HG03521 (cell line): ENCODE results near the gene ENHO.
"Not testable (repeated sequence)": the region's sequence is repeated elsewhere in the genome, so short reads cannot be mapped to it uniquely, and the experiment has no call there.

Experiments used
- ATAC-seq: cut with Tn5 transposase; IDR thresholded peaks from one replicate; pipeline ENCODE4 v1.9.1; 2021; ENCODE audit warnings: mild to moderate bottlenecking, moderate library complexity; ENCODE audit not compliant: unreplicated experiment

ENHO gene

DNA sequence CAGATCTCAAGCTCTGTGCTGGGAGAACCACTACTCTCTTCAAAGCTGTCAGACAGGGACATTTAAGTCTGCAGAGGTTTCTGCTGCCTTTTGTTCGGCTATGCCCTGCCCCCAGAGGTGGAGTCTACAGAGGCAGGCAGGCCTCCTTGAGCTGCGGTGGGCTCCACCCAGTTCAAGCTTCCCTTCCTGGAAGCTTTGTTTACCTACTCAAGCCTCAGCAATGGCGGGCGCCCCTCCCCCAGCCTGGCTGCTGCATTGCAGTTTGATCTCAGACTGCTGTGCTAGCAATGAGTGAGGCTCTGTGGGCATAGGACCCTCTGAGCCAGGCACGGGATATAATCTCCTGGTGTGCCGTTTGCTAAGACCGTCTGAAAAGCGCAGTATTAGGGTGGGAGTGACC lies 9.3 kb upstream of the ENHO start:
- ATAC-seq: not testable (repeated sequence)

DNA sequence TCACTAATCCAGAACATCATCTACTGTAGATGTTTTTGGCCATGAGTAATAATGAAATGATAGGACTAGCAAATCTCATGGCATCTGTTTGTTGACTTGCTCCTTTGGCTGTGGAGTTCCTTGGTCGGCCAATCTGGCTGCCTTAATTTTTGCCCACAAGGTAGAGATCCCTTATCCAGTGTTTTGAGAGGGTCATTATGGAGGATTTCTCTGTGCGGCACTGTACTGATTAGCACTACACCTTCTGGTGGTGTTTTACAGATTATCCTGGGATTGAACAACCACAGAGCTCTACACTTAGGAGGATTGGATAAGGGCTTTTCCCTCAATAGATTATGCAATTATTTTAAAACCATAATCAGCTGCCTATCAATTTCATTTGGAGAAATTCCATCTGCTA lies 3.2 kb upstream of the ENHO start:
- no peak for ATAC-seq

DNA sequence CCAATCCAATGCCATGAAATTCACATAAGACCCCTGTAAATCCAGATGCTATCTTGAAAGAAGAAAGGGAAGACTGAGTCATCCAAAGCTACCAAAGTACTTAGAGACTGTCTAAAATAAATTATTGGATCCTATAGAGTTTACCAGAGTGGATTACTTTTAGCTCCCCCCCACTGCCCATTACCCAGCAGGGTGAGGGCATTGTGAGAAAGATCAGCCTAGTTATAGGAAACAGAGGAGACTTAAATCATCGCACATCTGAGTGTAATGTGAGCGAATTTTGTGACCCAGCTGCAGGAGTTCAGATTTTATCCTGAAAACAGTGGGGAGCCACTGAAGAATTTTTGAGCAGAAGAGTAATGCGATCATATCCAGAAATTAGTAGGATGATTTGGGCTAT lies 1.6 kb upstream of the ENHO start:
- ATAC-seq: no peak

DNA sequence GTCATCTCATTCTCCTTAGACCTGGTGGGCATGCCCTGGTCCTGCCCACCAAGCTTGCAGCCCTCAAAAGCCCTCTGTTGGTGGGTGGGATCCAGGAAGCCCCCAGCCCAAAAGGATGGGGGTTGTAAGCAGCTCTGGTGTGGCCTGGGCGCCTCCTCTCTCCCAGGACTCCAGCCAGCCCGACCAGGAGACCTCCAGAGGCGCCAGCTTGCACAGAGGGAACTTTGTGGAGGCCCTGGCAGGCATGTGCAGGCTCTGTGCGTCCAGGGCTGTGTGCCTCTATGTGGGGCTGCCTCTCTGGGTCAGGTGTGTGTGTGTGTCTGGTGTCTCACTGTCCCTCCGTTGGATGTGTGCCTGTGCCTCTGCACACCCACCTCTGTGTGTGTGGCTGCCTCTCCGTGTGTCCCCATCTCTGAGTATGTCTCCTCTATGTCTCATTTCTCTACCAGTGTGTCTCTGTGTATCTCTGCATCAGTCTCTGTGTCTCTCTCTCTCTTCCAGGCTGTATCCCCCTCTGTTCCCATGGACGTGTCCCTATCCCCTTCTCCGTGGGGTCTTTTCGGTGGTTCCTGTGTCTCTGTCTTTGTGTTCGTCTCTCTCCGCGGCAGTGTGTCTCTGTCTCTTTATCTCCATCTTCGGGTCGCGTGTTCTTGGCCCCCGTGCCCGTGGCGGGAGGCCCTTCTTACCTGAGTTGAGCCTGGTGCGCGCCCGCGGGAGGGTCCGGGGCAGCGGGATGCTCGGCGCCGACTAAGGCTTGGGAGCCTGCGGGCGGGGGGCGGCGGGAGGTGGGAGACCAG lies 501 bp downstream of the ENHO start:
- no peak for ATAC-seq

DNA sequence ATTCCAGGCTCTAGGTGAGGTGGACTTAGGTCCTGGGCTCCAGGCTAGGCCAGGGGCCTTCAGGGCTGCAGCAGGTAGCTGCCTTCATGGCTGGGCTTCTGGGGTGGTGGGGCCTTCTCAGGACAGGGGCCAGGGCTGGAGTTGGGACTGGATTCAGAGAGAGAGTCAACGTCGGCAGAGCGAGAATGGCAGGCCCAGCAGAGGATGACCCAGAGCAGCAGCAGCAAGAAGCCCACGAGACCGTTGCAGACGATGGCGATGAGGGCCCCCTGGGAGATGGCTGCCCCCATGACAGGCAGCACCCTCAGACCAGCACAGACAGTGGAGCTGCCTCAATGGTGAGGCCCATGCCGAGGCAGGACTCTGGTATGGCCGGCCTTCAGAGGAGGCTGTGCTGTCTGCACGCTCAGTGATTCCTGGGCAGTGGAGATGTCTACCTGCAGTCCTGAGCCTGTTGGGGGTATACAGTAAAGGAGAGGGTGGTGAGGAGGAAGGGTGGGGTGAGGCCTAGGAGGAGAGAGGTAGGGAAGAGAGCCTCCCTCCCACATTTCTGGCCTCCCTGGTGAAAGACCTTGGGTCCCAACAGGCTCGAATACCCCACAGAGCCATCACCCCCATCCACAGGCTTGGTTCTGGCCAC lies 1.3 kb downstream of the ENHO start:
- ATAC-seq: no peak

DNA sequence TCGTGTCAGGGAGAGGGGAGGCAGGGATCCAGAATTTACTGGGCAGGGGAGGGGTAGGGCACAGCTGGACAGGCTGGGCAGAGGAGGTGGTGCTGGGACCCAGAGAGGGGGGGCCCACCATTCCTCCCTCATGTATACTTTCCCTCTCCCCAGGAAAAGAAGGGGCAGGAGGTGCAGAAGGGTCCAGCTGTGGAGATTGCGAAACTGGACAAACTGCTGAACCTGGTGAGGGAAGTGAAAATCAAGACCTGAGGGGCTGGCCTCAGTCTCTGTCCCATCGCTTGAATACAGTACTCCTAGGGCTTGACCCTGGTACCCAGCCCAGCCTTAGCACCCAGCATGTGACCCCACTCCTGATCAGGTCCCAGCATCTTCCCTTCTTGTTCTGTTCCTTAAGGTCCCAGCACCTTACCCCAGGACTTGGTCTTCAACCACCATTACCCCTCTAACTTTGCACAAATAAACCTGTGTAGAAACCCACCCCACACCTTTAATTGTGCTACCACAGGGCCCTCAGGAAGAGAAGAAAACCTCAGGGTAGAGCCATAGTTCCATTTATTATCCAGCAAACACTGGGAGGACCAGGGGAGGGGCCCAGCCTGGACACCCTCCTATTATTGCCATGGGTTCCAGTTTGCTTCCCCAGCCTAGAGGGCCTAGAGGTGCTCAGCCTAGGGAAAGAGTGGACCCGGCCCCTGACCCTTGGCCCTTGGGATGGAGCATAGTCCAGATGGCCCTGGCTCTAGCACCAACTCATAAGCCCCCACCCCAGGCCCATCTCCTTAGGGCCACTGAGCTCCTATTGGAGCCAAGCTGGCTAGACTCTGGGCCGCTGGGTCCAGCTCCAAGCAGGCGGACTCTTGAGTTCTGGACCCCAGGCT lies 2.0 kb downstream of the ENHO start:
- no peak for ATAC-seq

DNA sequence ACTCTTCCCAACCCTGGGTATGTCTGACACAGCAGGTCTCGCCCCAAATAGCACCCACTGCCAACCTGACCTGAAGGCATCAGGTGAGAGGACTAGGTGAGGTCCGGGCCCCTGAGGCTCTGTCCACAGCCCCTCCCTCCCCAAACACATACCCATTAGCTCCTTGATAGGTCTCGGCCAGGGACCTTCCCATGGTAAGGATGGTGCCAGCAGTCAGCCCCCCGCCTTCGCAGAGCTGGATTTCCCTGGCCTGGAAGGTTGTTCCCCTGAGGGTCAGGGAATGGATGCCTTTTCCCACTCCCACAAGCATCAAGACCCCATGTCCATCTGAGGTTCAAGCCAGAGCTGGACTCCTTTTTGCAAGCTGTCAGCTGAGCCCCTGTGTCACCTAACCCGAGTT lies 2.7 kb downstream of the ENHO start:
- no peak for ATAC-seq

DNA sequence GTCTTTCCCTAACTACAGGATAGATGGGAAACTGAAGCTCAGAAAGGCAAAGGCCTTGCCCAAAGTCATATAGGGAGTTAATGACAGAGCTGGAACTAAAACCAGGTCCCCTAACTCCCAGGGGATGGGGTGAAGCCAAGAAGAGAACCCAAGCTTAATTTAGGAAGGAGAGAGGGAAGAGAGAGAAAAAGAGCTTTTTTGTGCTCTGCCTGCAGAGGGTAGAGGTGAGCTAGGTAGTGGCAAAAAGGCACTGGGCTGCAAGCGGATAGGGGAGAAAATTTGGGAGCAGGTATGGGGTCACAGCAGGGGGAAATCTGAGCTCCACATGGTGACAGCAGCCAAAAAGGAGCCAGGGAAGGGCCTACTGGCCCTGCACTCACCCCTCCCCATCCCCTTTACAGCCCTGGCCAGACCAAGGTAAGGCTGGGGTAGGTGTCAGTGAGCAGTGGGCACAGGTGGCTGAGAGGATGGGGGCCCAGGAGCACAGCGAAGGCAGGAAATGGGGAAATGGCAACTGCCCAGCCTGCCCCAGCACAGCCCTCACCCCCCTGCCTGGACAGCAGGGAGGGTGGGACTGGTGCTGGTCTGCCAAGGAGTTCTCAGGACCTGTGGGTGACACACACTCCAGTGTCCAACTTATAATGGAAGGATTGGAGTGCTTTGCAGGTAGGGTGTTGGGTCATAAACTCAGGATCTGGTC lies 3.3 kb downstream of the ENHO start:
- ATAC-seq: no peak

DNA sequence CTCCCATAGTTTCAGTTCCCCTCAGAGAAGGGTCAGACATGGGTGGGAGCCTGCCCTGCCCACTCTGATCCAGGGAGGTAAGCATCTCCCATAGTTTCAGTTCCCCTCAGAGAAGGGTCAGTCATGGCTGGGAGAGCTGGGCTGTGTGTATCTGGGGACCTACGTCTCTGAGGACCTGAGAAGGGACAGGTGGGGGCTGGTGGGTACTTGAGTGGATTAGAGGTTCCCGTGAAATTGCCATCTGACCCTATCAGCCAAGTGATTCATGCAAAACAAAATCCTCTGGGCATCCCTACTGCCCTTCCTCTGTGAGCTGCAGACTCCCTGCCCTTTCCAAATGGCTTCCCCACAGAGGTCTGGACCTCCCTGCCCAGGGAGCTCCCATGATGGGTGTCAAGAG lies 3.9 kb downstream of the ENHO start:
- no peak for ATAC-seq

DNA sequence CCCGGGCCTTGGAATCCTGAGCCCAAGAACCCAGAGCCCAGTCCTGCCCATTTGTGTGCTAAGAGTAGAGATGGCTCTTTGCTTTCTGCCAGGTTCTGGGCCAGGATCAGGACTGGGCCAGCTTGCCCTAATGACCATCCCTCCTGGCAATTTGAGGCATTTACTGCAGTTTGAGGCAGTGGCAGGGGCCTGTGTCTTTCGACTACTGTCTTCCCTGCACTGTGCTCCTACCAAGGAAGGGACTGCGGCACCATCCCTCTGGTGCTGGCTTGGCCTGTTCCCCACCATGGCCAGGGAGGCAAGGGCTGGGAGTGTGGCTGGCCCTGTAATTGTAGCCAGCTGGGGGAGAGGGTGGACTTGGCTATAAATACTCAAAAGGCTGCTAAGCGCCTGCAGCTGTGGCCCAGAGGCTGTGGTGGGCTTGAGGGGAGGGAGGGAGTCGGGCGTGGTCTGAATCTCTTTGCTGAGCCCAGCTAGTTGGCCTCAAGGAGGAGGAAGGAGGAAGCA lies 4.6 kb downstream of the ENHO start:
- no peak for ATAC-seq

DNA sequence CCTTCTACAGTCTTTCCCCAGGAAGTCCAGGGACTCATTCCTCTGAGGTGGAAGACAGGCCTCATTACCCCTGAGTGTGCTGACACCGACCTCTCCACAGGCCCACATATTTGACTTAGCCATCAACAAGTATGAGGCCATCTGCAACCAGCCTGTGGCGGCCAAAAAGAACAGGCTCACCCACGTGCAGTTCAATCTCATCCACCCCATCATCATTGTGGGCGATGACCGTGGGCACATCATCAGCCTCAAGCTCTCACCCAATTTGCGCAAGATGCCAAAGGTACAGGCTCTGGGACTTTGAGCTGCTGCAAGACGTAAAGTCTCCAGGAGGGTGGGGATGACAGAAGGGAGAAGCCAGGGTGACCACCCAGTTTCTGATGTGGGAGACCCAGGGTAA lies 5.6 kb downstream of the ENHO start:
- ATAC-seq: no peak

DNA sequence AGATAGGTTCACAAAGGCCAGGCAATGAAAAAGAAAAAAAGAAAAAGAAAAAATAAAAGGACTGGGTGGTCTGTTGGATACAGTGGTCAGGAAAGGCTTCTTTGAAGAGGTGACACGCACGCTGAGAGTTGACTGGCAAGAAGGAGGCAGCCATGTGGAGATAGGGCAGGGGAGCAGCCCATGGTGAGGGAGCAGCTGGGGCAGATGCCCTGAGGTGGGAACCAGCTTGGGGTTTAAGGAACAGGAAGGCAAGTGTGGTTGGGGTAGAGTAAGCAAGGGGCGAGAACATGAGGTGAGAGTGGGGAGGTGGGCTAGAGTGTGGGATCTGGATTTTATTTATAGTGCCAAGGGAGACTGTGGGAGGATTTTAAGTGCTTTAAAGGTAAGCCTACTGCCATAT lies 6.8 kb downstream of the ENHO start:
- ATAC-seq: no peak

DNA sequence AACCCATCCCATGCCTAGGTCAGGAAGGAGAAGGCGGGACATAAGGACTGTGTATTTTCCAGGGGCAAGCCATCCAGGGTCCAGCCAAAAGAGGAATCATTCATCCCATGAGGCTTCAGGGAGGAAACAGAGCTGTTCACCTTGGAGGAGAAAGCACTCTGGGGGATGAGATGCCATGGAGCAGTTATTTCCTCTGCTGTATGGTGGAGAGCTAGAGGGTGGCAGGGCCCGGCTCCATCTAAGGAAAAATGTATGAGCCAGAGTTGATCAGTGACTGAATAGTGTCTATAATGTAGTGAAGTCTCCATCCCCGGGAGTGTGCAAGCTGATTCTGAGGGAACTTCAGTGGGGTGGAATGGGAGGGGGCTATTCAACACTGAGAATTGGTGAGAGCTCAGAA lies 8.0 kb downstream of the ENHO start:
- ATAC-seq: no peak

DNA sequence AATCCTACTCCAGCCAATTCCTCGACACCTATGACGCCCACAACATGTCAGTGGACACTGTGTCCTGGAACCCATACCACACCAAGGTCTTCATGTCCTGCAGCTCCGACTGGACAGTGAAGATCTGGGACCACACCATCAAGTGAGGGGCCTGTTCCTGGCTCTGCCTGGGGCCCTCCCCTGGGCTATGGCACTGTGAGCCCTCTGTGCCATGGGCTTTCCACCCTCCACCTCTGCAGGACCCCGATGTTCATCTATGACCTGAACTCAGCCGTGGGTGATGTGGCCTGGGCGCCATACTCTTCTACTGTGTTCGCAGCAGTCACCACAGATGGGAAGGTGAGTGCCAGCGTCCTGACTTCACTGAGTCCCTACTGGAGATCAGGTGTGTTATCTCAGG lies 8.4 kb downstream of the ENHO start:
- no peak for ATAC-seq

DNA sequence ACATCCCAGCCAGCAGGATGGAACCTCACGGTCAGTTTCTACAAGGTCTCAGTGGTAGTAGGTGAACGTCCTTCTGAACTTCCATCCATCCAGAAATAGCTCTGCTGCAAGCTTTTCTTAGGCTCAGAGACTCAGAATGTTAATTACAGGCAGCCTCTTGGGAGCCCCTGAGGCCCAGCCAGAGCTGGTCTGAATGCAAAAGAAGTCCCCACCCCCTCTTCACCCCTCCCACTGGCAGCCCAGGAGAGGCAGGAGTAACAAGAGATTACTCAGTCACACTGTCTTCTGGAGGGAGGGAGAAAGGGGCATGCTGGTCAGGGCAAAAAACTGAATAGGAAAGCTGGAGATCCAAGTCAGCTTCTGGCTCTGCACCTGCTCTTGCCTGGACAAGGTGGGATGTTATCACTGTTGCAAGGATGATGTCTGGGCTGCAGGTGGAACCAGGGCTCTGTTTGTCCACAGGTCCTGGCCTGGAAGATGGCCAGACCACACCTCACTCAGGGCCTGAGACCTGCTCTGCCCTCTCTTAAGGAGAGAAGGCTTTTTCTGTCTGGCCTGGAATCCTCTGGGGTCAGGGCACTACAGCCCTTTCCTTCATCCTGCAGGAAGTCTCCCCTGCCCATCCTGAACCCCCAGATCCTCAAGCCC lies 9.1 kb downstream of the ENHO start:
- ATAC-seq: no peak

DNA sequence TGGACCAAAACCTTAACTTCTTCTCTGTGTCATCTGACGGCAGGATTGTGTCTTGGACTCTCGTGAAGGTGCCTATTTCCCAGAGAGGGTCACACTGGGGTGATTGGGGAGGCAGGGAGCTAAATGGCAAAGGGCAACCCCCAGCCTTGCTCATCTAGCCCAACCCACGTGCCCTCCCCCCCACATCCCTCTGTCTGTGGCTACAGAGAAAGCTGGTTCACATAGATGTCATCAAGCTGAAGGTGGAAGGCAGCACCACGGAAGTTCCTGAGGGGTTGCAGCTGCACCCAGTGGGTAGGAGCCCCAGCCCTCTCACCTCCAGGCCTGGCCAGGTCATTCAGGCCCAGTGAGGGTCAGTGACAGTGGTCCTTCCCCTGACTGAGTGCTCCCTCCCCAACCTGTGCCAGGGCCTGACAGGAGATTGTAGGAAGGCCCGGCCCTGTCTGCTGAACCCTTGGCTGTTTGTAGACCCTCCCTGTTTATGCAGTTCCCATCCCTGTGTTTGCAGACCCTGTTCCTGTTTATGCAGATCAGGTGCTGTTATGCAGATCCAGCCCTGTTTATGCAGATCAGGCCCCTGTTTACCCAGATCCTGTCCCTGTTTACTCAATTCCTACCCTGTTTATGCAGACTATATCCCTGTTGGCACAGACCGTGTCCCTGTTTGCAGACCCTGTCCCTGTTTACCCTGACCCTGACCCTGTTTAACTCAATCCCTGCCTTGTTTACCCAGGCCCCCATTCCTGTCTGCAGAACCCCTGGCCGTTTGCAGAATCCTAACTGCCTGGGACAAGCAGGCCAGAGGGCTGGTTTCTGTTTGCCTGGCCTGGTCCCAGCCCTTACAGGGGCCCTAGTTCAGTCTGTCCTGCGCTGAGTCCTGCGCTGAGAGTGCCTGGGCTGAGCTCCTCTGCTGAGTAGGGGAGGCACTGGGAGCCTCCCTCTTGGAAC lies 10.4 kb downstream of the ENHO start:
- ATAC-seq: no peak

DNA sequence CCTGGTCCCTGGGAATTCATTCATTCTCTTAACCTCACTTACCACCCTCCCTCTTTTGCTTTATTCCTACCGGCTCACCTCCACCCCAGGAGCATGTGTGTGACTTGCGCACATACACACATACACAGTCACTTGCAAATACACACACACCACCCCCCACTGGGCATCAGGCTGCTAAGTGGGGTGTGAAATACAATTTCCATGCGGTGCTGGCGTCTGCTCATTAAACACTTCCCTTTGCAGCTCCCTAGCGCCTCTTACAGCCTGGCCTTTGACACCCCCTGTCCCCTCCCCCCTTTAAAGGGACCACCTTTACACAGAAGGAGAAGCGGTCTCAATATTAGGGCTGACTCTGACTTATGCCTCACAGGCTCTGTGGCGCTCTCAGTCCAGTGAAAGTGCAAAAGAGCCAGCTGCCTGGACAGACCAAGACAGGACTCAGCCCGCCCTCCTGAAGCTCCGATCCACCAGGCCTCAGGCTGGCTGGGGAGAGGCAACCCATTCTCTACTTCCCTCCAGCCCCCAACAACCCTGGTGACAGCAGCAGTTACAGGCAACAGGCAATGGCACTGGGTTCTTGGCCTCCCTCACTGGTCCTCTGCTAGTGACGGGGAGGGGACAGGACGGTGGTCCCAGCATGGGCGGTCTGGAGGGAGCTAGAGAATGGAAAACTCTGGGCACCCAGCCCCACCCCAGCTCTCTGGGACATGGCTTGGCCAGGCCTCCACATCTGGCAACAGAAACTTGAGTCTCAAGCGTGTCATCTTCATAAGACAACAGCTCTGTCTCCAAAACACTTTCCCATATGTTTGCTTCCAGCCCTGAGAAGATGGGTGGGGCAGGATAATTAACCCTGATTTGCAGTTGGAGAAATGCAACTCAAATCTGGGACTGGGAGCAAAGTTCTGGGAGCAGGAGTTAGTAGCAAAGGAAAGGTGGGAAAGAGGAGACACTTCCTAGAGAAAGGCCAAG lies 12.0 kb downstream of the ENHO start:
- ATAC-seq: no peak

DNA sequence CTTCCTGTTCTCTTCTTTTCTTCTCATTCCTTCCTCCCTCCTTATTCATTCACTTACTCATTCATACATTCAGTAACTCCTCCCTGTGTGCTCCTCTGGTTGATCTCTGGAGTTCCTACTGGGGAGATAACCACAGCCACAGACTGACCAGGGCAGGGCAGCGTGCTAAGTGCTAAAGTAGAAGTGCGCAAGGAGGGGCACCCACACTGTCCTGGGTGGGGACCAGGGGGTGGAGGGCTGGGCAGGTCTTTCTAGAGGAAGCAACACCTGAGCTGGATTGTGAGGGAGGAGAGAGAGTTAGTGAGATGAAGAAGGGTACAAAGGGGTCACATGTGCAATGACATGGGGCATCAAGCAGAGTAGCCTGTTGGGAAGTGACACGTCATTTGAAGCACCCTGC lies 13.8 kb downstream of the ENHO start:
- ATAC-seq: no peak
